Jurkat, Clone E6-1 (cell line): Measurements from ENCODE around the gene DIAPH2.

Experiments
- DNase-seq: peaks from one replicate; pipeline ENCODE4 v3.0.0-alpha.2; 2011; ENCODE audit warnings: low read depth, low spot score
- H3K4me3 ChIP-seq: 2 replicates; pipeline ENCODE4 v1.5.1; 2011; ENCODE audit warnings: mild to moderate bottlenecking, low read length, control low read depth, moderate library complexity

DIAPH2 gene

DNA sequence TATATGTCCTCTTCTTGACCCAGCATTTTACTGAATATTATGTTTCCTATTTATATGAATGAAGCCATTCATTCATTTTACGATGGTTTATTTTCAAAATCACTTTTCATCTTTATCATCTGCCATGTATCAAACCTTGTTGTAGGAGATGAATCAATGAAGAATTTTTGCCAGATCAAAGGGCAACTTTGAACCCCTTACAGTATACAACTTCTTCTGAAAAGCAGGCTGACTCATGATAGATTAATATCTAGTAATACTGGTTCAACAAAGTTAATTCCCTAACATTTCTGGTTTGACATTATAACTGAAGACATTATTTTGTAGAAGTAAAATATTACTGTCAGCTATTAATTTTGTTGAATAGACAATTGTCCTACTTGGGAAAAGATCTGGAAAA is 425.1 kb downstream of the DIAPH2 start:
- no peak overlapping the region for H3K4me3 ChIP-seq
- no peak for DNase-seq

DNA sequence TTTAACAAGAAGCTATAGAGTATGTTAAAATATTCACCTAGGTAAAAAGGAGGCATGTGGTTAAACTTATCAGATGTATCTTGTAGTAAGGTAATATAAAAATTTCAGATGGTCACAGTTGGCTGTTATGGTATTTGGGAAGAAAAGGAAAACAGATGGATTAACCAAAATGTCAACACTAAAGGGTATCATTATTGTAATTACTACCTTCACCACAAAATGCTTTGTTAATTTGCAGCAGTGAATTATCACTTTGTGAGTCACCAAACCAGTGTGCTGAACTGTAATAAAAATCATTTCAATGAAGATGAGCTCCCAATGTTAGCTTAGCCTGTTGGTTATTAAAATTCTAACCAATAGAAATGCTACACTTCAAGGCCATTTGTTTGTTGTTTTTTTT is 432.9 kb downstream of the DIAPH2 start:
- no peak for DNase-seq
- no peak overlapping the region for H3K4me3 ChIP-seq

DNA sequence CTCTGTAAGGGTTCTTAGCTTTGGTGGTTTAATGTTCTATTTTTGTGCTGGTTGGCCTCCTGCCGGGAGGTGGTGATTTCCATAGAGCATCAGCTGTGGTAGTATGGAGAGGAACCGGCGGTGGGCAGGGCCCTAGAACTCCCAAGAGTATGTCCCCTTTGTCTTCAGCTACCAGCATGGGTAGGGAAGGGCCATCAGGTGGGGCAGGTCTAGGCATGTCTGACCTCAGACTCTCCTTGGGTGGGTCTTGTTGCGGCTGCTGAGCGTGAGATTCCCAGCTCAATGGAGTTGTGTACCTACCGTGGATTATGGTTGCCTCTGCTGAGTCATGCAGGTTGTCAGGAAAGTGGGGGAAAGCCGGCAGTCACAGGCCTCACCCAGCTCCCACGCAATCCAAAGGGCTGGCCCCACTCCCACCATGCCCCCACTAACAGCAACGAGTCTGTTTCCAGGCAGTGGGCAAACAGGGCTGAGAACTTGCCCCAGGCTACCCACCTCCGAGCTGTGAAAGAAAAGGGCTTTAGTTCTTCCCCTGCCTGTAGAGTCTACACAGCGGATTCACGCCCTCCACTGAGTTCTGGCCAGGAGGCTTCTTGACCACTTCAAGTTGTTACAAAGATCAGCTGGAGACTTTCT is 434.9 kb downstream of the DIAPH2 start:
- H3K4me3 ChIP-seq: no peak overlapping the region

DNA sequence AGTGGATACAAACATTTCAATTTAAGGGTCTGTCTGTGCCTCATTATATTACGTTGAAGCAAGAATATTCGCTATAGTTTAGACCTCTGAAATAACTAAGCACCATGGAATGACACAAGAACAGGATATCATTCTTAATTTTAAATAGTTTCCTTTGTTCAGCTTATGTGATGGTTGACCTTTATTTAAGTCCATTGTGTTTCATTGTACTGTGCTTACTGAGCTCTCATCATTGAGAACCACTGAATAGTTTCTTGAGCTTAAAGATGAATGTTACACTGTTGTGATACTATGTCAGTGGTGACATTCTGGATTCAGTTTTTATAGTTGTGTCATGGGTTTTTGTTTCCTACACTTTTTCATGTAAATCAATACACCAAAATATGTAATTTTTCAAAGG is 438.4 kb downstream of the DIAPH2 start:
- H3K4me3 ChIP-seq: no peak overlapping the region
- DNase-seq: no peak

More for the DNA sequence above, 434.9 kb downstream of the DIAPH2 start:
- DNase-seq: no peak

DNA sequence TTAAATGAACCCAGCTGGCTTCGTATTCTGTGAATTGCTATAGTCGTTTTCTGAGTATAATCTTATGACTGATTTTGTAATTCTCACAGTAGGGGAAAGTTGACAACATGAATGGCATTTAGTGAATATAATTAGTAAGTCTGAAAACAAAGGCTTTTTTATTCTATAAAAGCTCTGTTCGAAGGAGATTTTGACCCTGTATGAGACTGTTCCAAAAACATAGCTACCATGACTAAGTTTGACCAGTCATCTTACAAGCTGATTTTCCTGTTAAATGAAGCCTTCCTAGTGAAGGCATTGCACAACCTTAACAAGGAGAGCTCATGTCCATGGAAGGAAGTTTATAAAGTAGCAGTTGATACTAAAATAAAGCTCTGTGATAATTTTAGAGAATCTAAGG is 441.4 kb downstream of the DIAPH2 start:
- H3K4me3 ChIP-seq: no peak overlapping the region
- no peak for DNase-seq

DNA sequence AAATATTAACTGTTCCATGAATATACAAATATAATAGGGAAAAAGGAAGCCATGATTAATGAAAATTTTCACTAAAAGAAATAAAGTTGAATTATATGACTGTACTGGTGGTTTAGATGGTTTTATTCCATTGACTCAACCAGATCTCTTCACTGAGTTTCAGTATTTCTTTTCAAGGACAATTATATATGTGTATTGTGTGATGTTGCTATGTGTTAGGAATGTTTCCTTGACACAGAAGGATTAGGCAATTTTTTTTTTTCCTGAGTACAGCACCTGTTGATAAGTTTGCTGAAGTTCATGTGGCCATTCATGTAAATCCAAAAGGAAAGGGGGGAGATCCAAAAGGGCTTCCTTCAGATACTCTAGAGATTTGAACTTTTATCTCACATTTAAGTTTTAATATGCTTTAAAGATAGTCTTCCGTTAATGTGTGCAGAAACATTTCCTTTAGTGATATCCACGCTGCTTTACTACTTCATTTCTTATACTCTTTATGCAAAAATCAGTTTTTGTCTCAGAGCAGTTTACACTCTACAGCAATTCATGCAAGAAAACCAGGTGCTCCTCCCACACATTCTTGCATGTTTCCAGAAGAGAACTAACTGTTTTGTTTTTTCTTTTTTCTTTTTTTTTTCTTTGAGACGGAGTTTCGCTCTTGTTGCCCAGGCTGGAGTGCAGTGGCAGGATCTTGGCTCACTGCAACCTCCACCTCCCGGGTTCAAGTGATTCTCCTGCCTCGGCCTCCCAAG is 448.2 kb downstream of the DIAPH2 start:
- H3K4me3 ChIP-seq: no peak overlapping the region
- DNase-seq: no peak

DNA sequence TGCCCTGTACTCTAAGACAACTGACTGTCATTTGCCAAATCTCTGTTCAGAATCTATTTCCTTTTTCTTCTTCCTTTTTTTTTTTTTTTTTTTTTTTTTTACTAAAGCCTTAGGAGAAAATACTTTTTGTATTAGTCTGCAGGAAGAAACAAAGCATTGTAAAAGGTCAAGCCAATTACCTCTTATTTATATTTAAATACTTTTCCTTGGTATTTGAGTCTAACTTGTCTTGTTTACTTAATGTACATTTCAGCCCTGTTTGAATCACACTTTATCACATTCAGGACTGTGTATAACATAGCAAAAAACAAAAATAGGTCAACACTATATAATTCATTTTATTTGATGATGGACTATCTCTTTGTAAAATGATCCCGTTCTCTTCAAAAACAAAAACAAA is 461.3 kb downstream of the DIAPH2 start:
- no peak for DNase-seq

DNA sequence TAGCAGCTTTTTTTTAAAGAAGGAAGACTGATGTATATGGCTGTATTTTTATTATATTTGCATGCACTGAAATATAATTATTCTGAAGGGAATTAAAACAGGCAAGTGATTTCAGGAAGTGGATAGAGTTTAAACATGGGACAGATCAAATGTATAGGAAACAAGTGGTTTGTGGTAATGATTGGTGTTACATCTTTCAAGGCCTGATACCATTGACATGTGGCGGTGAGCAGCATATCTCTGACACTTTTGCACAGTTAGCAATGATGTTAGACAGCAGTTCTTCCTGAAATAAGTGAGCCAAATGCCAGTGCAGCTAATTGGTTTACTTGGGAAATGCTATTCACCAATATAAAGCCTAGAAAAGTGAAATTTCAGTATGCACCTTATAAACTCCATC is 471.2 kb downstream of the DIAPH2 start:
- DNase-seq: peak; percentile 42
- H3K4me3 ChIP-seq: no peak overlapping the region

More for the DNA sequence above, 461.3 kb downstream of the DIAPH2 start:
- H3K4me3 ChIP-seq: no peak overlapping the region

DNA sequence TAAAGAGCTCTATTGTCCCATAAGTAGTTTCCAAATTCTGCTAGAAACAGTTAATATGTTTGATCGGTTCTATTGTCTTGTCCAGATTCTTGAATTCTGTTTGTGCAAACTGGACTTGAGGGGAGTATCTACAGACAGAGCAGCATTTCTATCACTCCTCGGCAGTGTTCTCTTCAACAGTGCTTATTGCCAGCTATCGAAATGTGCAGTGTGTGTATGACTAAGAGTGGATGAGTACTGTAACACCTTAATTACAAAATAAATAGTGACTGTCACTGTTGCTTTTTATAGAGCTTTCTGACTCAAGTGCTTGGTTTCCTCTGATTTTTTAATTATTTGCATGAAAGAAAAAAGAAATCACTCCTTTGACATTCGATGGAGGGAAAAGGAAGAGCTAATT is 473.6 kb downstream of the DIAPH2 start:
- H3K4me3 ChIP-seq: no peak overlapping the region
- DNase-seq: no peak

DNA sequence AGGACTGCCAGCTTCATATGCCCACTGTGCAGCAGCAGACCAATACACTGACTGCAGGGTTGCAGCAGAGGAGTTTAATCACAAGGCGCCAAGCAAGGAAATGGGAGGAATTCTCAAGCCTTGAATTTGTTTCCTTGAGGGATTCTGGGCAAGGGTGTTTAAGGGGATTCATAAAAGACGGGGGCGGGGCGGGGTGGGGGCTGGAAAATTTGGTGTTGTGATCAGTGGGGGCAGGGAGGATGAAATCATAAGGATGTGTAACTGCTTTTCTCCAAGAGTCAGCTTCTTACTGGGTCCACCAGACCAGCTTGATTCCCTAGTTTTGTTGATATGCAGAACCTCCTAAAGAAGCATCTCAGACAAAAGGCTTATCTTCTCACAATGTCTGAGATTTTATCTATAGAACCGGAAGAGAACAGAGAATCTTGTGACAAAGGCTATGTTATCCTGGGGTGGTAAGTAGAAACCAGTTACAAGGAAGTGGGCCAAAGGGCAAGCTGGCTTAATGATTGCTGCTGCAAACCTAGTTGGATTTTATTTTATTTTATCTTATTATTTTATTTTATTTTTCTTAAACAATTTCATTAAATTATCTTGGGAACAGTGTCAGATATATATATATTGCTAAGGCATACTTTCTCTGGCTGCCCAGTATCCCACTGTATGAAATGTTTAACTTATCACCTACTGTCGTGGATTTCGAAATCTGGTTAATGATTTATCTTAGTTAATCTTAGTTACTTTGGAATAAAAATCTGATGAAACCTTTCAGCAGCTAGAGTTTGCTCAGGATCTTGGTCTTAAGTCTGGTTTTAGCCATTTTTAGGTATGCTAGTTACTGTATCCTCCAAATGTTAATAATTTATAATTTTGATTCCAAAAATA is 475.5 kb downstream of the DIAPH2 start:
- no peak overlapping the region for H3K4me3 ChIP-seq
- DNase-seq: peak; percentile 21

DNA sequence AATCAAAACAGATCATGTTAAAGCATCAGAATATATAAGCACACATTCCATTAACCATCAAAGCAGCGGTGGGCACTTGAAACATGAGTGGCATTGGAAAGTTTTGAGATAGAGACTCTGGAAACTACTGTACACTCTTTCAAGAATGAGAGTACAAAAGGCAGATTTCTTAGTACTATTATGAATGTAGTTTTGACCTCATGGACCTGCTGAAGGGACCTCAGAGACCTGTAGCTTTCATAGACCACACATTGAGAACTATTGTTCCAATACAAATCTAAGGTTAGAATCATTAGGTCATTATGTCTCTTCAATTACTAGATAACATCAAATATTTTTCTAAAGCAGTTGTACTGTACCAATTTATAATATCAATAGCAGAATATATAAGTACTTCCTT is 482.7 kb downstream of the DIAPH2 start:
- no peak overlapping the region for H3K4me3 ChIP-seq
- DNase-seq: no peak

DNA sequence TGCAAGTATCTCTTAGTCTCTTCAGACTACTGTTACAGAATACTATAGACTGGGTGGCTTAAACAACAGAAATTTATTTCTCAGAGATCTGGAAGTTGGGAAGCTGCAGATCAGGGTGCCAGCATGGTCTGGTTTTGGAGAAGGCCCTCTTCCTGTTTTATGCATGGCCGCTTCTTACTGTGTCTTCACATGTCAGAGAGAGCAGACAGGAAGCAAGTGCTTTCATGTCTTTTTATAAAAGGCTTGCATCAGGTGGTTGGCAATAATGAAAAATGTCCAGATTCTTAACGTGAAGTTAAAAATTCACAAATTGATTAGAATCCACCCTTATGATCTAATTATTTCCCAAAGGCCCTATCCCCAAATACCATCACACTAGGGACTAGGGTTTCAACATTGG is 484.0 kb downstream of the DIAPH2 start:
- no peak overlapping the region for H3K4me3 ChIP-seq
- peak; percentile 18 for DNase-seq

DNA sequence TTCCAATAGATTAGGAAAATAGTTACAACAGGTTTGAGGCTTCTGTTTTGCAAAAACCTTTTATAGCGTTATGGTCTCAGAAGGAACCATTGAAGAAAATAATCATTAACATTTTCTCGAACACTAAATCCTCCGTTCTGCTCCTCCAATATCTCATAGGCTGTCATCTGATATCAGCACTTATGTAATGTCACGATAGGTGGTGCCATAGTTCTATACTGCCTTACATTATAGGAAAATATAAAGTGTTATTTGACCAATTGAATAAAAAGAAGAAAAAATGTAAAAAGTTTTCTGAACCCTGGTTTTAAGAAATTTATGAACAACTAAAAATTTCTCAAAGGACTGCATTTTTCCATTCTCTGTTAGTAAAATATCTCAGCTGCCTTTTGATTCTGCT is 490.5 kb downstream of the DIAPH2 start:
- DNase-seq: no peak

DNA sequence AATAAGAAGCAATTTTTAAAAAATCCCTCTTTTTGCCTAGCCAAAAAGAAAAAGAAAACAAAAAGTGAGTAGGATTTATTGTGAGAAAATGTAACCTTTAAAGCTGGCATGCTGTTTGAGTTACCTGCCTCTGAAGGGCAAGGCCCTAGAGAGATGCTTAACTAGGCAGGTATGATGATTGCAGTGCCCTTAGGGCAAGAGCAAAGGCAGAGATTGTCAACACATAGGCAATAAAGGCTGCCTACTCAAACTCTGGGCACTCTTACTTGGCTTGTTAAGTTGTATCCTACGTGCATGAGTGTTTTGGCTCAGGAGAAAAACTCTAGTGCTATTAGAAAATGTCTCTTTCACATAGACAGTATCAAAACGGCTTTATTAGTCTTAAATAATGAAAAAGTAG is 505.0 kb downstream of the DIAPH2 start:
- no peak for DNase-seq
- H3K4me3 ChIP-seq: no peak overlapping the region

More for the DNA sequence above, 490.5 kb downstream of the DIAPH2 start:
- no peak overlapping the region for H3K4me3 ChIP-seq

DNA sequence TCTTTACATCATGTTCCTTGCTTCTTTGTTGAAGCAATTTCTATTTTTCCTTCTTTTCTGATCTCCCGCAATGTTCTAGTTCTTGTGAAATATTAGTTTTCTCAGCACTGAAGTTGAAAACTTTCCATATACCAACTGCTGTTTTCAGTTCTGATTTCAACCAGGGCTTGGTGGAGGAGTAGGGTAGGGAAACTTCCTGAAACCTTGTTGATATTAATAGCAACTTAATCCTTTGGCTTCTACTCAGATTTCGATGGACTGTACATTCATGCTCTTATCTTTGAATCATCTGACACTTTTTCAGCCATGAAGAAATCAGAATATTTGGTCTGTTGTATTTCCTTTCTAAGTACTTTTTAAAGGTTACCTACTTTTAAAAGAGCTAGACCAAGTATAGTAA is 514.9 kb downstream of the DIAPH2 start:
- H3K4me3 ChIP-seq: no peak overlapping the region
- DNase-seq: no peak

DNA sequence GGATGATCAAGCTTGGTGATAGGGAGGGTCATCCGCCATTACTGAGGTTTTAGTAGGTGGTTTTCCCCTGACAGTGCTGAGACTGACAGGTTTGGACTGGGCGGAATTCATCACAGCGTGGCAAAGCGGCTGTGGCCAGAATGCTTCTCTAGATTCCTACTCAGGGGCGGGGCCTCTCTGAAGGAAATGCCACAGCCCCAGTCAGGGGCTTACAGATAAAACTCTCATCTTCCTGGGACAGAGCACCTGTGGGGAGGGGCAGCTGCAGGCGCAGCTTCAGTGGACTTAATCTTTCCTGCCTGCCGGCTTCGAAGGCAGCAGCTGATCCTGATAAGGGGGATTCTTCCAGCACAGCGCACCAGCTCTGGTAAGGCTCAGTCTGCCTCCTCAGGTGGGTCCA is 515.8 kb downstream of the DIAPH2 start:
- H3K4me3 ChIP-seq: no peak overlapping the region
- no peak for DNase-seq

DNA sequence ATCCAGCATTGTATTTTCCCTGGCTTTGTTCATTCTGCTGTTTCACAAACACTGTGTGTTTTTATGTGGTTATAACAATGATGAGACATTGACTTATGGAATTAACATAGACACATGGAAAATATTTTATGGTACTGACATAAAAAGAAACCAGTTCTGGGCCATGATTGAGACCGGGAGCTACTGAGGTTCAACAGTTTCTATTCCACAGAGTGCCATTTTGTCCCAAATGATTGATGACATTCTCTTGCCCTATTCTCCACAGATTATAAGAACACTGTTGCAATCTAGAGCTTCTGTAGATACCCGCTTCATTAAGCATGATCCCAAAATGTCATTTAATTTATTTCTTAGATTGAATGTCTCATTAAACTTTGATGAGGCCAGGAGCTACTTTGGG is 525.9 kb downstream of the DIAPH2 start:
- no peak overlapping the region for H3K4me3 ChIP-seq
- DNase-seq: no peak

DNA sequence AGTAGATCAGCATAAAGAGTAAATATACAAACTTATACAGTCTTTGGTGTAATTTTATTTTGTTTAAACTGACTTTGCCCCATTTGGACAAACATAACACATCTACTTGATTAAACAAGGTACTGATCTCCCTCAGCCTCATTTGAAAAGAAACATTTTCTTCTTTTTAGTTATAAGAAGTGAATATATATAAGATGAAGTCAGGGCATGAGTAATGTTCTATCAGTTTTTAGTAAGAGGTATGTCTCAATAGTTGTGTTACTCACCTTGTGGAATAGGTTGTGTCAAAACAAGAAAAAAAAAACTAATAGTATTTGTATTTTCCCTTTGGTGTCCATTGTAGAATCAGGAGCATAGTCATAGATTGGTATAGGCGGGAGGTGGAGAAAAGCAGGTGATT is 526.4 kb downstream of the DIAPH2 start:
- DNase-seq: no peak
- no peak overlapping the region for H3K4me3 ChIP-seq

DNA sequence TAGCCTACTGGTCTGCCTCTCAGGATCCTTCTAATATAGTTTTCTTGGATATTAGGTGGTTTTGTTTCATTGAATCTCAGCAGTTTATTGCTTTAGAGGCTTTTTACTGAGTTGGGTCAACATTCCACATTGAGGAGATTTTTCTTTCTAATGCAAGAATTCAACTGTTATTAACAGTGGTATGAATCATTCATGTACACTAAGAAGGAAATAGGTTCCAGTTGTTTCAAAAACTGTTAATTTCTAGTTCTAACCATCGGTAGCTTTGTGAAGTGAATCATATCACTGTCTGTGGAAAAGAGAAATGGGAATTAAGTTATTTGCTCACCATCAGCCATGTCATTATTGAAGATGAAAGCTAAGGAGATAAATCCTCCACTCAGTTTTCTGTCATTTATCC is 530.5 kb downstream of the DIAPH2 start:
- H3K4me3 ChIP-seq: no peak overlapping the region
- DNase-seq: no peak

DNA sequence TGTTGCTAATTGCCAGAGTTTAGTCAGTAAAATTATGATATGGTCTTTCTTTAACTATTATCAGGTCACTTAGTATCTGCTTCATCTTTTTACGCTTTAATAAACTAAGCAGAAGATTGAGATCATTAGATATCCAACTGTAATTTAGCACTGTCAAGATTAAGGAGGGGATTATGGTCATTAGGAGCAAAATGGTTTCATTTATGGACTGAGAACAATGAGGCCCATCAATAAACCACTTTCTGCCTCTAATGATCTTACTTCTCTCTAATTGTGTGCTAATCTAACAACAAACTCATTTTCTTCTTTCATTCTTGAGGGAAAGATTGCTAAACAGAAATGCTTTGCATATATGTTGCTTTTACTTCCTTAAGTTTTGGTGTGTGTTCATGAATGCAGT is 539.5 kb downstream of the DIAPH2 start:
- DNase-seq: no peak
- H3K4me3 ChIP-seq: no peak overlapping the region
